HEK293 (cell line): ENCODE data around the gene POMC.

Experiments
- CTCF ChIA-PET: fragments of 350-600 bp; formaldehyde crosslinking; extraction: SDS; loops from one replicate; lab custom pipeline; 2021; ENCODE audit warnings: antibody characterized with exemption; lab: Yijun Ruan, JAX
- POLR2A ChIA-PET: fragments of 300-600 bp; formaldehyde crosslinking; extraction: SDS; loops from one replicate; lab custom pipeline; 2020; ENCODE audit warnings: antibody characterized with exemption, inconsistent platforms; lab: Yijun Ruan, JAX
- H3K27ac ChIP-seq: fragments of 200-500 bp; sonication (Bioruptor generic); 2 replicates; pipeline ENCODE4 v1.5.1; 2014; ENCODE audit warnings: low read depth, low read length, control low read depth, inconsistent platforms; ENCODE audit errors: extremely low read depth
- H3K36me3 ChIP-seq, 2 experiments: fragments of 200-500 bp in 1 of 2; sonication (Bioruptor generic) in 1 of 2; 1 replicate in 1 of 2; 2 replicates in 1 of 2; pipeline ENCODE4 v1.5.1; 2014 to 2017; ENCODE audit warnings: inconsistent platforms in 2 of 2, low read length in 2 of 2; ENCODE audit not compliant: control insufficient read depth in 2 of 2, insufficient read depth in 1 of 2
- H3K4me1 ChIP-seq: fragments of 200-500 bp; sonication (Bioruptor generic); 2 replicates; pipeline ENCODE4 v1.5.1; 2014; ENCODE audit warnings: mild to moderate bottlenecking, low read length, inconsistent platforms; ENCODE audit not compliant: control insufficient read depth, insufficient read depth
- H3K4me3 ChIP-seq: 2 replicates; pipeline ENCODE4 v1.5.1; 2011; ENCODE audit warnings: low read depth, mild to moderate bottlenecking, control low read depth, low read length, moderate library complexity
- H3K9me3 ChIP-seq: fragments of 200-500 bp; sonication (Bioruptor generic); 2 replicates; pipeline ENCODE4 v1.5.1; 2014; ENCODE audit warnings: low read depth, low read length, inconsistent platforms; ENCODE audit not compliant: control insufficient read depth, insufficient read depth
- CTCF ChIP-seq: fragments of 450-650 bp; formaldehyde crosslinking; IDR thresholded peaks from 2 replicates; pipeline ENCODE4 v1.5.1; 2016; ENCODE audit warnings: missing biosample characterization, missing genetic modification characterization
- INSM2 ChIP-seq: fragments of 450-650 bp; formaldehyde crosslinking; IDR thresholded peaks from 2 replicates; pipeline ENCODE4 v1.5.1; 2016; ENCODE audit warnings: missing biosample characterization, missing genetic modification characterization
- OSR2 ChIP-seq: fragments of 450-650 bp; formaldehyde crosslinking; IDR thresholded peaks from 2 replicates; pipeline ENCODE4 v1.5.1; 2016; ENCODE audit warnings: missing biosample characterization, missing genetic modification characterization
- PATZ1 ChIP-seq: fragments of 450-650 bp; formaldehyde crosslinking; IDR thresholded peaks from 2 replicates; pipeline ENCODE4 v1.5.1; 2016; ENCODE audit warnings: missing biosample characterization, missing genetic modification characterization
- PRDM2 ChIP-seq: fragments of 450-650 bp; formaldehyde crosslinking; IDR thresholded peaks from 2 replicates; pipeline ENCODE4 v1.5.1; 2016; ENCODE audit warnings: missing biosample characterization, missing genetic modification characterization, borderline replicate concordance
- ZBTB7A ChIP-seq: fragments of 450-650 bp; formaldehyde crosslinking; IDR thresholded peaks from 2 replicates; pipeline ENCODE4 v1.5.1; 2016; ENCODE audit warnings: low read depth, missing biosample characterization, missing genetic modification characterization
- ZEB2 ChIP-seq: fragments of 450-650 bp; formaldehyde crosslinking; IDR thresholded peaks from 2 replicates; pipeline ENCODE4 v1.5.1; 2016; ENCODE audit warnings: missing biosample characterization, missing genetic modification characterization
- ZNF10 ChIP-seq: fragments of 450-650 bp; formaldehyde crosslinking; IDR thresholded peaks from 2 replicates; pipeline ENCODE4 v1.5.1; 2017; ENCODE audit warnings: missing biosample characterization, missing genetic modification characterization
- ZNF114 ChIP-seq: fragments of 450-650 bp; formaldehyde crosslinking; IDR thresholded peaks from 2 replicates; pipeline ENCODE4 v1.5.0; 2017; ENCODE audit warnings: missing biosample characterization, missing genetic modification characterization
- ZNF132 ChIP-seq: fragments of 450-650 bp; formaldehyde crosslinking; IDR thresholded peaks from 2 replicates; pipeline ENCODE4 v1.5.1; 2017; ENCODE audit warnings: missing biosample characterization, missing genetic modification characterization, borderline replicate concordance
- ZNF133 ChIP-seq: fragments of 450-650 bp; formaldehyde crosslinking; IDR thresholded peaks from 2 replicates; pipeline ENCODE4 v1.5.1; 2016; ENCODE audit warnings: missing biosample characterization, missing genetic modification characterization
- ZNF16 ChIP-seq: fragments of 450-650 bp; formaldehyde crosslinking; IDR thresholded peaks from 2 replicates; pipeline ENCODE4 v1.5.1; 2016; ENCODE audit warnings: low read depth, missing biosample characterization, missing genetic modification characterization
- ZNF174 ChIP-seq: fragments of 450-650 bp; formaldehyde crosslinking; IDR thresholded peaks from 2 replicates; pipeline ENCODE4 v1.5.0; 2017; ENCODE audit warnings: missing biosample characterization, mild to moderate bottlenecking, missing genetic modification characterization
- ZNF223 ChIP-seq: fragments of 450-650 bp; formaldehyde crosslinking; IDR thresholded peaks from 2 replicates; pipeline ENCODE4 v1.5.1; 2016; ENCODE audit warnings: missing biosample characterization, missing genetic modification characterization
- ZNF248 ChIP-seq: fragments of 450-650 bp; formaldehyde crosslinking; IDR thresholded peaks from 2 replicates; pipeline ENCODE4 v1.5.1; 2017; ENCODE audit warnings: missing biosample characterization, missing genetic modification characterization
- ZNF426 ChIP-seq: fragments of 450-650 bp; formaldehyde crosslinking; IDR thresholded peaks from 2 replicates; pipeline ENCODE4 v1.5.1; 2017; ENCODE audit warnings: missing biosample characterization, missing genetic modification characterization, mild to moderate bottlenecking, inconsistent platforms, moderate library complexity
- ZNF449 ChIP-seq: fragments of 450-650 bp; formaldehyde crosslinking; IDR thresholded peaks from 2 replicates; pipeline ENCODE4 v1.5.1; 2017; ENCODE audit warnings: missing biosample characterization, mild to moderate bottlenecking, missing genetic modification characterization, moderate library complexity
- ZNF501 ChIP-seq: fragments of 450-650 bp; formaldehyde crosslinking; IDR thresholded peaks from 2 replicates; pipeline ENCODE4 v1.5.1; 2016; ENCODE audit warnings: missing biosample characterization, missing genetic modification characterization
- ZNF580 ChIP-seq: fragments of 450-650 bp; formaldehyde crosslinking; IDR thresholded peaks from 2 replicates; pipeline ENCODE4 v1.5.1; 2016; ENCODE audit warnings: missing biosample characterization, missing genetic modification characterization
- ZNF585B ChIP-seq: fragments of 450-650 bp; formaldehyde crosslinking; IDR thresholded peaks from 2 replicates; pipeline ENCODE4 v1.5.1; 2016; ENCODE audit warnings: missing biosample characterization, missing genetic modification characterization
- ZNF621 ChIP-seq: fragments of 450-650 bp; formaldehyde crosslinking; IDR thresholded peaks from 2 replicates; pipeline ENCODE4 v1.5.1; 2017; ENCODE audit warnings: missing biosample characterization, missing genetic modification characterization
- ZNF768 ChIP-seq: fragments of 450-650 bp; formaldehyde crosslinking; IDR thresholded peaks from 2 replicates; pipeline ENCODE4 v1.5.1; 2018; ENCODE audit warnings: missing biosample characterization, mild to moderate bottlenecking, missing genetic modification characterization
- ZNF777 ChIP-seq: fragments of 450-650 bp; formaldehyde crosslinking; IDR thresholded peaks from 2 replicates; pipeline ENCODE4 v1.5.1; 2017; ENCODE audit warnings: missing biosample characterization, missing genetic modification characterization, borderline replicate concordance

Gene POMC

GRCh38 chr2:25202275-25202674, 33.9 kb upstream of the POMC start:
- H3K9me3 ChIP-seq: no peaks in the 10 kb centered on the region
- no peaks in the 10 kb centered on the region for H3K36me3 ChIP-seq
- CTCF ChIA-PET: no interaction called here
- no peak overlapping the region for H3K4me3 ChIP-seq
- no peaks in the 10 kb centered on the region; the same call in 1 of the 2 replicates for H3K4me1 ChIP-seq
- H3K27ac ChIP-seq: no peak overlapping the region
- no peak for TF ChIP-seq ZNF16
- no peak for TF ChIP-seq ZEB2 (tag by site-specific recombination)
- no peak for TF ChIP-seq ZNF223
- TF ChIP-seq ZNF768 (tag by site-specific recombination): no peak
- no peak for TF ChIP-seq ZNF501
- TF ChIP-seq ZNF585B: no peak
- no peak for TF ChIP-seq ZBTB7A (tag by site-specific recombination)
- TF ChIP-seq ZNF621 (tag by site-specific recombination): no peak
- TF ChIP-seq ZNF580 (tag by site-specific recombination): no peak
- no peak for TF ChIP-seq OSR2 (tag by site-specific recombination)
- TF ChIP-seq ZNF132 (tag by site-specific recombination): no peak
- TF ChIP-seq PRDM2: no peak
- no peak for TF ChIP-seq ZNF449 (tag by site-specific recombination)
- TF ChIP-seq ZNF777 (tag by site-specific recombination): no peak
- TF ChIP-seq, all 188 proteins: peak for 0
- POLR2A ChIA-PET: no interaction called here

GRCh38 chr2:25201794-25202193, 33.4 kb upstream of the POMC start:
- H3K4me1 ChIP-seq: no peaks in the 10 kb centered on the region; the same call in 1 of the 2 replicates
- H3K27ac ChIP-seq: no peak overlapping the region
- H3K36me3 ChIP-seq: no peaks in the 10 kb centered on the region
- POLR2A ChIA-PET: no interaction called here
- TF ChIP-seq ZBTB7A (tag by site-specific recombination) (no peak), INSM2 (tag by site-specific recombination) (no peak), ZNF174 (tag by site-specific recombination) (no peak), PATZ1 (no peak), ZNF114 (tag by site-specific recombination) (no peak), CTCF (no peak), ZNF248 (no peak), ZNF426 (tag by site-specific recombination) (no peak), ZNF133 (tag by site-specific recombination) (no peak), ZNF10 (no peak)
- H3K4me3 ChIP-seq: no peak overlapping the region
- CTCF ChIA-PET: no interaction called here
- no peaks in the 10 kb centered on the region for H3K9me3 ChIP-seq
